Ascending aorta (tissue), 2 donors: ENCODE measurements around the gene NAT9. TPM values are rescaled to one million over a fixed set of nuclear protein-coding genes. Genes with fewer than 3 reads are reported as not detected.

Experiments
- DNase-seq, 2 donors: peaks; one replicate each; pipeline ENCODE4 v3.0.0-alpha.2; 2019; ENCODE audit warnings: low spot score in 2 of 2
- H3K27ac ChIP-seq, 2 donors: fragments of 200-600 bp; sonication (generic); one replicate each; pipeline ENCODE4 v1.5.1; 2016 to 2017; ENCODE audit warnings: mild to moderate bottlenecking in 1 of 2
- H3K27me3 ChIP-seq: fragments of 200-600 bp; sonication (generic); one replicate; pipeline ENCODE4 v1.5.1; 2017
- H3K36me3 ChIP-seq, 2 donors: fragments of 200-600 bp; sonication (generic); one replicate each; pipeline ENCODE4 v1.5.1; 2016
- H3K4me1 ChIP-seq, 2 donors: fragments of 200-600 bp; sonication (generic); one replicate each; pipeline ENCODE4 v1.5.1; 2016 to 2017; ENCODE audit warnings: mild to moderate bottlenecking in 1 of 2
- H3K4me3 ChIP-seq, 2 donors: fragments of 200-600 bp; sonication (generic); one replicate each; pipeline ENCODE4 v1.5.1; 2016 to 2017; ENCODE audit warnings: mild to moderate bottlenecking in 1 of 2
- H3K9me3 ChIP-seq, 2 donors: fragments of 200-600 bp; sonication (generic); one replicate each; pipeline ENCODE4 v1.5.1; 2016
- intact Hi-C: fragments of 100-400 bp; cut with DNase I; formaldehyde crosslinking; loops from one replicate; pipeline ENCODE4 v1.15.1; 2023
- total RNA-seq: library from RNA; depleted of rRNA; stranded (reverse); fragments of >200 nt; gene quantifications from one replicate; pipeline ENCODE4 v1.1.0, GENCODE V29; 2016
- TF ChIP-seq, protein P1 (sequence below), 3 experiments: fragments of 200-600 bp in 2 of 3; fragments of 450-650 bp in 1 of 3; sonication (generic) in 2 of 3; IDR thresholded peaks; one replicate each; pipeline ENCODE4 v1.5.1; 2016 to 2019; ENCODE audit warnings: antibody characterized with exemption in 3 of 3, mild to moderate bottlenecking in 1 of 3, moderate library complexity in 1 of 3

The NAT9 gene
- total RNA-seq, 1 donor from 2014 or later = 13.3 TPM

GRCh38 chr17:74785981-74786360 is 9.8 kb upstream of the NAT9 start:
- intact Hi-C loops = no loop called here
- H3K27ac ChIP-seq = no peak overlapping the region
- no peak for DNase-seq
- TF ChIP-seq, protein P1, sequence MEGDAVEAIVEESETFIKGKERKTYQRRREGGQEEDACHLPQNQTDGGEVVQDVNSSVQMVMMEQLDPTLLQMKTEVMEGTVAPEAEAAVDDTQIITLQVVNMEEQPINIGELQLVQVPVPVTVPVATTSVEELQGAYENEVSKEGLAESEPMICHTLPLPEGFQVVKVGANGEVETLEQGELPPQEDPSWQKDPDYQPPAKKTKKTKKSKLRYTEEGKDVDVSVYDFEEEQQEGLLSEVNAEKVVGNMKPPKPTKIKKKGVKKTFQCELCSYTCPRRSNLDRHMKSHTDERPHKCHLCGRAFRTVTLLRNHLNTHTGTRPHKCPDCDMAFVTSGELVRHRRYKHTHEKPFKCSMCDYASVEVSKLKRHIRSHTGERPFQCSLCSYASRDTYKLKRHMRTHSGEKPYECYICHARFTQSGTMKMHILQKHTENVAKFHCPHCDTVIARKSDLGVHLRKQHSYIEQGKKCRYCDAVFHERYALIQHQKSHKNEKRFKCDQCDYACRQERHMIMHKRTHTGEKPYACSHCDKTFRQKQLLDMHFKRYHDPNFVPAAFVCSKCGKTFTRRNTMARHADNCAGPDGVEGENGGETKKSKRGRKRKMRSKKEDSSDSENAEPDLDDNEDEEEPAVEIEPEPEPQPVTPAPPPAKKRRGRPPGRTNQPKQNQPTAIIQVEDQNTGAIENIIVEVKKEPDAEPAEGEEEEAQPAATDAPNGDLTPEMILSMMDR (IDR thresholded peaks at IDR 0.05) = no peak
- H3K4me1 ChIP-seq = no peaks in the 10 kb centered on the region
- no peak overlapping the region for H3K4me3 ChIP-seq
- H3K36me3 ChIP-seq = peaks cover 8 to 32% of the 10 kb centered on the region in 2 donors
- H3K27me3 ChIP-seq = no peaks in the 10 kb centered on the region
- no peaks in the 10 kb centered on the region for H3K9me3 ChIP-seq

DNA sequence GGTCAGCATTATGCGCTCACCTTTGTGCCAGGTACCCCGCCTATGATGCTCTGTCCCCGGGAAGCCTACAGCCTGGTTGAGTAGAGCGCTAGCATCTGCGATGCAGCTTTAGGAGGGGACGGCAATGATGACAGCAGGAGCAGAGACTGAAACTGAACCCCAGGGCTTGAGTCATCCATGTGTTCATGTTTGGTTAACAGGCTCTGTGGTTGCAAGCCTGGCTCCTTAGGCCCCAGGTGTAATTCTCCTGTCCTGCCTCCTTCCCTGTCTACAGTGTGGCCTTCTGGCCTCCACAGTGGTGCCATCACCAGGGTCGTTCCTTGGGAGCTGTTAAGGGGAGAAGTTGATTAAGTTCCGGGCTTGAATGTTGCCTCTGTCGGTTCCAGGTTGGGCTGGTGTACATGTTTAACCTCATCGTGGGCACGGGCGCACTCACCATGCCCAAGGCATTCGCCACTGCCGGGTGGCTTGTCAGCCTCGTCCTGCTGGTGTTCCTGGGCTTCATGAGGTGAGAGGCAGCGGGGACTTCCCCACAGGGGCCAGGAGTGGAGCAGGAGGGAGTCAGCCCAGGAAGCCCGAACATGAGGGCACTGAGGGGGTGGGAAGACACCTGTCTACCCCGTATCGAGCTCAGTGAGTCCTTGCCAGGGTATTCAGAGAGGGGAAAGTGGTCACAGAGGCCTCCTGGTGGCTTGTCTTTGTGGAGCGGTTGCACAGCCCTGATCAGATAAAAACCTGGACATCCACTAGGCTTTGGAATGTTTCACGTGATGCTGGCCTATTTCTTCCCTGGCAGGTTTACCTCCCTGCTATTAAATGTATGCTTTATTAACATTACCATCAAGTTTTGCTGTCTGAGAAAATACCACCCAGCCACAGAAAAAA is 9.2 kb upstream of the NAT9 start:
- H3K36me3 ChIP-seq = peaks cover 7 to 34% of the 10 kb centered on the region in 2 donors
- no peak for DNase-seq
- TF ChIP-seq, protein P1 (IDR thresholded peaks at IDR 0.05) = no peak
- no peaks in the 10 kb centered on the region for H3K9me3 ChIP-seq
- no peak overlapping the region for H3K27ac ChIP-seq
- no peaks in the 10 kb centered on the region for H3K4me1 ChIP-seq
- intact Hi-C loops = no loop called here
- H3K4me3 ChIP-seq = no peak overlapping the region
- H3K27me3 ChIP-seq = no peaks in the 10 kb centered on the region

DNA sequence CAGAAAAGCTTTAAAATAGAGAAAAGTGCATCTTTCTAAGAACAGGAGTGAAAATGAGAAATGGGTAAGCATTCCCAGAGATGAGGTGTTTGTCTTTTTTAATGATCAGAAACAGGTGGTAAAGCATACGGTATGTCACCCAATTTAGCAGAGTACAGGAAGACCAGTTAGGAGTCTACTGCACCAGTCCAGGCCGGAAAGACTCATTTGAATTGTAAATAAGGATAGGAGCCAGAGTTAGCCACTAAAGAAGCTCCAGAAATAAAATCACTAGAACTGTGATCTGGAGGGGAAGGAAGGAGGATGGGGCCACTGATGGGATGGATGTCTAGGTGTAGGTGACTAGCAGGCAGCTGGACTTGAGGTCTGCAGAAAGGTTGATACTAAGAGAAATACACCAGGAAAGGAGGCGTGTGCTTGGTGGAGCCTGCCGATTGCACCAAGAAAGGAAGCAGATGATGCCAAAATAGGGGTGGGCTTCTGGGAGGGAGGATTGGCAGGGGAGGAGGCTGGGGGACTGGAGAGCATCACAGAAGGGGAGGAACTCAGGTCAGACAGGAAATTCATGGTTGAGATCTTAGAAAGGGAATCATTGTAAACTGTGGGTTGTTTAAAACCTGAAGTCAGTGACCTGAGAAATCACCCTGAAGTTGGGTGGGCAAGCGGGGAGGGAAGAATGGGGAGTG is 8.1 kb upstream of the NAT9 start:
- intact Hi-C loops = no loop called here
- Histone ChIP-seq H3K9me3 (no peaks in the 10 kb centered on the region), H3K4me3 (no peak overlapping the region), H3K4me1 (no peaks in the 10 kb centered on the region), H3K36me3 (peaks cover 4 to 32% of the 10 kb centered on the region in 2 donors), H3K27me3 (no peaks in the 10 kb centered on the region), H3K27ac (no peak overlapping the region)
- TF ChIP-seq, protein P1 (IDR thresholded peaks at IDR 0.05) = no peak
- no peak for DNase-seq

DNA sequence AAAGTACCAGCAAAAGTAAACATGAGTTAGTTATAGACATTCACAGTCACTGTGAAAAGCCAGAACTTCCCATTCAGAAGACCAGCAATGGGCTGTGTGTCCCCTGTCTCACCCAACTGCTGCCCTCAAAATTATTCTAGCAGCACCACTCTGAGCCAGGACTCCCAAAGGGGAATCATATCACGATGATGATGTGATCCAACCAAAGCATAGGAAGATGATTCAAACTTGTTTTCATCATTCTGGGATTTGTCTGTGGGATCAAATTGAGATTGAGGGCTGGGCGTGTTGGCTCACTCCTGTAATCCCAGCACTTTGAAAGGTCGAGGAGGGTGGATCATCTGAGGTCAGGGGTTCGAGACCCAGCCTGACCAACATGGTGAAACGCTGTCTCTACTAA is 6.4 kb upstream of the NAT9 start:
- no peak for DNase-seq
- H3K4me1 ChIP-seq = no peaks in the 10 kb centered on the region
- intact Hi-C loops = no loop called here
- no peaks in the 10 kb centered on the region for H3K27me3 ChIP-seq
- no peak overlapping the region for H3K27ac ChIP-seq
- TF ChIP-seq, protein P1 (IDR thresholded peaks at IDR 0.05) = no peak
- no peak overlapping the region for H3K4me3 ChIP-seq
- H3K36me3 ChIP-seq = peaks cover 4 to 21% of the 10 kb centered on the region in 2 donors
- no peaks in the 10 kb centered on the region for H3K9me3 ChIP-seq

- TF ChIP-seq, protein P1 (IDR thresholded peaks at IDR 0.05) = no peak
- intact Hi-C loops = no loop called here
Measured at GRCh38 chr17:74780443-74781238, 4.5 kb upstream of the NAT9 start.

More at GRCh38 chr17:74780443-74781238, 4.5 kb upstream of the NAT9 start:
- H3K4me3 ChIP-seq = no peak overlapping the region
- H3K27me3 ChIP-seq = no peaks in the 10 kb centered on the region
- H3K9me3 ChIP-seq = no peaks in the 10 kb centered on the region
- peaks cover 0 to 9% of the 10 kb centered on the region in 2 donors for H3K4me1 ChIP-seq
- no peak for DNase-seq
- peaks cover 4 to 19% of the 10 kb centered on the region in 2 donors for H3K36me3 ChIP-seq
- H3K27ac ChIP-seq = no peak overlapping the region
